ENCODE results near the gene WNT2B. TPM values are rescaled to one million over a fixed set of nuclear protein-coding genes. Genes with fewer than 3 reads are reported as not detected.
A peak's percentile ranks its signal among the peaks of the same experiment; 100 is the strongest.

The WNT2B gene
- total RNA-seq, 1 experiment from 2014 or later: 1.2 TPM

- TF ChIP-seq ATF2 (CRISPR knock-in tag; IDR thresholded peaks at IDR 0.05; ENCODE audit: borderline replicate concordance, low read depth): no peak
- TF ChIP-seq E2F4 (CRISPR knock-in tag; IDR thresholded peaks at IDR 0.05; ENCODE audit: borderline replicate concordance, low read depth): no peak
- TF ChIP-seq ZNF121 (CRISPR knock-in tag; IDR thresholded peaks at IDR 0.05): peak; percentile 53; the same call in 1 of the 2 replicates
- TF ChIP-seq RELA (CRISPR knock-in tag; IDR thresholded peaks at IDR 0.05; ENCODE audit: borderline replicate concordance): no peak
- TF ChIP-seq NR3C1 (CRISPR knock-in tag; conservative IDR thresholded peaks at IDR 0.05; ENCODE audit: low read depth): no peak
- no peak for TF ChIP-seq FOXJ3 (CRISPR knock-in tag; IDR thresholded peaks at IDR 0.05; ENCODE audit: borderline replicate concordance)
- TF ChIP-seq MYBL2 (CRISPR knock-in tag; IDR thresholded peaks at IDR 0.05): no peak
- no peak for TF ChIP-seq TEAD4 (CRISPR knock-in tag; IDR thresholded peaks at IDR 0.05)
- no peak for TF ChIP-seq SOX15 (CRISPR knock-in tag; IDR thresholded peaks at IDR 0.05)
- peak; percentile 85 for TF ChIP-seq GTF2I (CRISPR knock-in tag; conservative IDR thresholded peaks at IDR 0.05)
- TF ChIP-seq STAT6 (CRISPR knock-in tag; conservative IDR thresholded peaks at IDR 0.05; ENCODE audit: low read depth): no peak
- TF ChIP-seq NR2C2 (CRISPR knock-in tag; IDR thresholded peaks at IDR 0.05): no peak
- no peak for TF ChIP-seq CBFB (CRISPR knock-in tag; IDR thresholded peaks at IDR 0.05; ENCODE audit: low read depth)
- TF ChIP-seq TCF7 (CRISPR knock-in tag; IDR thresholded peaks at IDR 0.05; ENCODE audit: low read depth): peak; percentile 53; the same call in 1 of the 2 replicates
- no peak for TF ChIP-seq ZNF396 (CRISPR knock-in tag; IDR thresholded peaks at IDR 0.05; ENCODE audit: borderline replicate concordance)
- no peak for TF ChIP-seq ZNF317 (CRISPR knock-in tag; IDR thresholded peaks at IDR 0.05; ENCODE audit: borderline replicate concordance, low read depth)
- TF ChIP-seq IRF1 (CRISPR knock-in tag; IDR thresholded peaks at IDR 0.05): no peak
- TF ChIP-seq ZBTB21 (CRISPR knock-in tag; IDR thresholded peaks at IDR 0.05; ENCODE audit: borderline replicate concordance): no peak
- no peak for TF ChIP-seq ZNF263 (CRISPR knock-in tag; IDR thresholded peaks at IDR 0.05; ENCODE audit: low read depth)
- no peak for TF ChIP-seq HMGA2 (CRISPR knock-in tag; IDR thresholded peaks at IDR 0.05)
- peak; percentile 50; the same call in 1 of the 2 replicates for TF ChIP-seq SP1 (CRISPR knock-in tag; conservative IDR thresholded peaks at IDR 0.05)
- no peak for TF ChIP-seq USF1 (CRISPR knock-in tag; IDR thresholded peaks at IDR 0.05)
- TF ChIP-seq FOXP1 (CRISPR knock-in tag; IDR thresholded peaks at IDR 0.05; ENCODE audit: borderline replicate concordance): peak; percentile 71
- no peak for TF ChIP-seq CREM (CRISPR knock-in tag; IDR thresholded peaks at IDR 0.05)
- TF ChIP-seq OVOL2 (CRISPR knock-in tag; IDR thresholded peaks at IDR 0.05; ENCODE audit: borderline replicate concordance): no peak
- TF ChIP-seq NFE2L1 (CRISPR knock-in tag; IDR thresholded peaks at IDR 0.05): no peak
- TF ChIP-seq ZNF671 (CRISPR knock-in tag; IDR thresholded peaks at IDR 0.05): no peak
- TF ChIP-seq PRRX2 (CRISPR knock-in tag; IDR thresholded peaks at IDR 0.05): no peak
- TF ChIP-seq ZSCAN18 (CRISPR knock-in tag; IDR thresholded peaks at IDR 0.05): no peak
- TF ChIP-seq MXD4 (CRISPR knock-in tag; IDR thresholded peaks at IDR 0.05; ENCODE audit: borderline replicate concordance): no peak
- no peak for TF ChIP-seq SMAD4 (CRISPR knock-in tag; IDR thresholded peaks at IDR 0.05)
- TF ChIP-seq ATF3 (CRISPR knock-in tag; conservative IDR thresholded peaks at IDR 0.05): no peak
Measured at GRCh38 chr1:112508278-112509004, at the start of gene WNT2B (continued).

Measured in WTC11 (cell line).